Measurements from ENCODE around the gene MAGEA10. TPM values are rescaled to one million over a fixed set of nuclear protein-coding genes. Genes with fewer than 3 reads are reported as not detected.

The MAGEA10 gene
- total and polyA plus RNA-seq, 3 experiments from 2014 or later = not detected

DNA sequence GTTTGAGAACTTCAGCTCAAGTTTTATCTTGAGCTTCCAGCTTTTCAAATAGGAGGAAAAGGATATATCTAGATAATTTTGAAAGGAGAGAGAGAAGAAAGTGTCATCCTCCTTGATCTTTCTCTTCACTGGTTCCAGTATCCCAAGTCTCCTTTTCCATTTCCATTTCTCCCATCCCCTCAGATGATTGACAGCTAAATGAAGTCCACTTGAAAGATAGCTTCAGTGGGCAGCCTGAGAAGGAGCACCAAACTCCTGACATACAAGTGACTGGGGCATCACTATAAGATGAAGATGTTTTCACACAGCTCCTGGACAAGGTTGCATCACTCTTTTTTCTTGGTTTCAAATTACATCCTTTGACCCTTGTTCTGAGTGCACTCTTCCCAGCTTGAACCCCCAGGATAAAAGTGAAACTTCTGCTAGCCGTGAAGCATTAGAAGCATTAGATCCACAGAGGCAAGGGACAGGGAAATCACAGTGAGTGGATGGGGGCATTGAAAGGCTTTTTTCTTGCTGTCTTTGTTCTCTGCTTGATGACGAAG, 17.5 kb upstream of the MAGEA10 start:
- Mint-ChIP-seq H3K27ac (no peak overlapping the region), H3K36me3 (peaks cover 0 to 1% (median 0%) of the 10 kb centered on the region in 3 donors), H3K4me1 (no peaks in the 10 kb centered on the region), H3K27me3 (no peaks in the 10 kb centered on the region), H3K9me3 (no peaks in the 10 kb centered on the region), H3K4me3 (no peak overlapping the region)
- no peaks in the 10 kb centered on the region for H3K9me3 ChIP-seq (ENCODE audit: low read length)
- no peaks in the 10 kb centered on the region for H3K27me3 ChIP-seq (ENCODE audit: insufficient read depth, low read length, poor library complexity, severe bottlenecking)
- CTCF ChIA-PET = no interaction called here
- no peak overlapping the region for H3K4me3 ChIP-seq (ENCODE audit: low read length)
- no peaks in the 10 kb centered on the region for H3K36me3 ChIP-seq (ENCODE audit: insufficient read depth, low read length)
- POLR2A ChIA-PET = no interaction called here
- H3K4me1 ChIP-seq (ENCODE audit: insufficient read depth, low read length) = no peaks in the 10 kb centered on the region
- DNase-seq = no peak
- H3K27ac ChIP-seq (ENCODE audit: low read depth, low read length) = no peak overlapping the region

DNA sequence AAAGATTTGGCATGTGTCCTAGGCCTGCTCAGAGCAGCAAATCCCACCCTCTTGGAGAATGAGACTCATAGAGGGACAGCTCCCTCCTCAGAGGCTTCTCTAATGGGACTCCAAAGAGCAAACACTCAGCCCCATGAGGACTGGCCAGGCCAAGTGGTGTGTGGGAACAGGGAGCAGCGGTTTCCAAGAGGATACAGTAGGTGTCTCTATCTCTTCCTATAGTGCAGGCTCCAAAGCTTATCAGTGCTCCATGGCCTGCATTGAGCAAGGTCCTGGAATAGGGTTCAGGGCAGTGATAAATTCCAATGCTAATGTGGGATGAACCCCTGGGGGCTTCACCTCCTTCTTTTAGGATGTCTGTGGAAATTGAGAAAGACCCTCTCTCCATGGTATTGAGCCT, 15.7 kb upstream of the MAGEA10 start:
- H3K36me3 Mint-ChIP-seq = peaks cover 0 to 1% (median 0%) of the 10 kb centered on the region in 3 donors

DNA sequence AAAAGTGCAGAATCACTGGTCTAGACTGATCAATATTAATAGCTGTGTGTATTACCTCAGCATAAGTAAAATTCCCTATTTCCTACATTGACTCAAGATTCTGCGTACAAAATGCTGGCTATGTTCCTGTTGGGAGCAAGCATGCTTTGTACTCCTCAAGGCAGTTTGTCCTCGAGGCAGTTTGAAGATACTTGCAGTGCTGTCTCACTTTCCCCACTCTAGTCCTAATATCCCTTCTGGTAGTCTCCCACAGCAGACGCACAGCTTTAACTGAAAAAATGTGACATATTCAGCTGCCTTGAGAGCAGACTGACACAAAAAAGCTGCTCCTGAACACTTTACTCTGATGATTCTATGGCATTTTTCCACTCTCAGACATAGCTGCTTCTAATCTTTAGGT, 12.9 kb upstream of the MAGEA10 start:
- H3K4me3 ChIP-seq (ENCODE audit: low read length) = no peak overlapping the region
- H3K9me3 ChIP-seq (ENCODE audit: low read length) = no peaks in the 10 kb centered on the region
- H3K27me3 ChIP-seq (ENCODE audit: insufficient read depth, low read length, poor library complexity, severe bottlenecking) = no peaks in the 10 kb centered on the region
- Mint-ChIP-seq H3K27ac (no peak overlapping the region), H3K9me3 (no peaks in the 10 kb centered on the region), H3K27me3 (no peaks in the 10 kb centered on the region), H3K4me3 (no peak overlapping the region), H3K36me3 (peaks cover 0 to 1% (median 0%) of the 10 kb centered on the region in 3 donors), H3K4me1 (no peaks in the 10 kb centered on the region)
- H3K27ac ChIP-seq (ENCODE audit: low read depth, low read length) = no peak overlapping the region
- POLR2A ChIA-PET = no interaction called here
- H3K36me3 ChIP-seq (ENCODE audit: insufficient read depth, low read length) = no peaks in the 10 kb centered on the region
- DNase-seq = no peak
- no peaks in the 10 kb centered on the region for H3K4me1 ChIP-seq (ENCODE audit: insufficient read depth, low read length)
- CTCF ChIA-PET = no interaction called here

More for the DNA sequence above, 15.7 kb upstream of the MAGEA10 start:
- Mint-ChIP-seq H3K4me3 (no peak overlapping the region), H3K4me1 (no peaks in the 10 kb centered on the region), H3K27ac (no peak overlapping the region), H3K9me3 (no peaks in the 10 kb centered on the region), H3K27me3 (no peaks in the 10 kb centered on the region)
- Histone ChIP-seq H3K9me3 (ENCODE audit: low read length) (no peaks in the 10 kb centered on the region), H3K27me3 (ENCODE audit: insufficient read depth, low read length, poor library complexity, severe bottlenecking) (no peaks in the 10 kb centered on the region), H3K27ac (ENCODE audit: low read depth, low read length) (no peak overlapping the region), H3K4me1 (ENCODE audit: insufficient read depth, low read length) (no peaks in the 10 kb centered on the region), H3K4me3 (ENCODE audit: low read length) (no peak overlapping the region), H3K36me3 (ENCODE audit: insufficient read depth, low read length) (no peaks in the 10 kb centered on the region)
- DNase-seq = no peak
- POLR2A ChIA-PET = no interaction called here
- CTCF ChIA-PET = no interaction called here

DNA sequence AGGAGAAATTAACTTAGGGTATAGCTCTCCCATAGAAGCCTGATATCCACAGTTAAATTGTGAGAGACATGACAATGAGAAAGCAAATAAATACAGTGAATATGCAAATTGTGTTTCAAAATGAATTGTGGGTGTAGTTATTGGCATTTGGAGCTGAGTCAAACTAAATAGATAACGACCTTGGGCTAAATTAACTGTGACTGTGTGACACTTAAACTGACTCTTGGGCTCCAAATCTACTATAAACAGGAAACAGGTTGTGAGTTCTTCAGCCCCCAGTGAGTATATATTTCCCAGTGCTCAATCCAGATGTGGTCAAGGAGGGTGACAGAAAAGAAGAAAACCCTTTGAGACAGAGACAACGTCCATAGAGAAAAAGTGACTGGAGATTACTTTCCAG, 11.3 kb upstream of the MAGEA10 start:
- Histone ChIP-seq H3K36me3 (ENCODE audit: insufficient read depth, low read length) (no peaks in the 10 kb centered on the region), H3K4me3 (ENCODE audit: low read length) (no peak overlapping the region), H3K27me3 (ENCODE audit: insufficient read depth, low read length, poor library complexity, severe bottlenecking) (no peaks in the 10 kb centered on the region), H3K9me3 (ENCODE audit: low read length) (no peaks in the 10 kb centered on the region), H3K4me1 (ENCODE audit: insufficient read depth, low read length) (no peaks in the 10 kb centered on the region), H3K27ac (ENCODE audit: low read depth, low read length) (no peak overlapping the region)
- Mint-ChIP-seq H3K9me3 (no peaks in the 10 kb centered on the region), H3K27me3 (peaks cover 0 to 2% of the 10 kb centered on the region in 2 donors), H3K36me3 (peaks cover 0 to 1% (median 0%) of the 10 kb centered on the region in 3 donors), H3K27ac (no peak overlapping the region), H3K4me3 (no peak overlapping the region), H3K4me1 (no peaks in the 10 kb centered on the region)
- POLR2A ChIA-PET = no interaction called here
- CTCF ChIA-PET = no interaction called here
- no peak for DNase-seq

DNA sequence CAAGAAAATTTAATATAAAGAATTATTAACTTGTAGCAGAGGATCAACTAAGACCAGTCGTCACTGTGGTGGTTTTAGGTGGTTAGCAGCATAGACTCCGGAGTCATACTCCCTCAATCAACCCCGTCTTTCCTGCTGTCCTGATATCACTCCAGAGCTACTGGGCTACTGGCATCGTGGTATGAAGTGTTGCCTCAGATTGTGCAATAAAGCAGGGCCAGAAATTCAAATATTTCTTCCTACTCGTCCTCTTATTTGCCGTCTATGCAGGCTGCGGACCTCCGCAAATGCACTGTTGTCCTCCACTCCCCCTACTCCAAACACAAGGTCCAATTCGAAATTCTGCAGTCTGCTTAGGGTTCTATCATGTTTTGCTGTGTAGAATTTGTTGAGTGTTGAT, 1.2 kb upstream of the MAGEA10 start:
- H3K27me3 ChIP-seq (ENCODE audit: insufficient read depth, low read length, poor library complexity, severe bottlenecking) = no peaks in the 10 kb centered on the region
- Mint-ChIP-seq H3K36me3 (no peaks in the 10 kb centered on the region), H3K27ac (no peak overlapping the region), H3K27me3 (peaks cover 0 to 3% of the 10 kb centered on the region in 2 donors), H3K9me3 (no peaks in the 10 kb centered on the region), H3K4me3 (no peak overlapping the region), H3K4me1 (no peaks in the 10 kb centered on the region)
- CTCF ChIA-PET = no interaction called here
- DNase-seq = no peak
- POLR2A ChIA-PET = no interaction called here
- no peaks in the 10 kb centered on the region for H3K9me3 ChIP-seq (ENCODE audit: low read length)
- no peaks in the 10 kb centered on the region for H3K36me3 ChIP-seq (ENCODE audit: insufficient read depth, low read length)
- H3K4me3 ChIP-seq (ENCODE audit: low read length) = no peak overlapping the region
- no peaks in the 10 kb centered on the region for H3K4me1 ChIP-seq (ENCODE audit: insufficient read depth, low read length)
- no peak overlapping the region for H3K27ac ChIP-seq (ENCODE audit: low read depth, low read length)

DNA sequence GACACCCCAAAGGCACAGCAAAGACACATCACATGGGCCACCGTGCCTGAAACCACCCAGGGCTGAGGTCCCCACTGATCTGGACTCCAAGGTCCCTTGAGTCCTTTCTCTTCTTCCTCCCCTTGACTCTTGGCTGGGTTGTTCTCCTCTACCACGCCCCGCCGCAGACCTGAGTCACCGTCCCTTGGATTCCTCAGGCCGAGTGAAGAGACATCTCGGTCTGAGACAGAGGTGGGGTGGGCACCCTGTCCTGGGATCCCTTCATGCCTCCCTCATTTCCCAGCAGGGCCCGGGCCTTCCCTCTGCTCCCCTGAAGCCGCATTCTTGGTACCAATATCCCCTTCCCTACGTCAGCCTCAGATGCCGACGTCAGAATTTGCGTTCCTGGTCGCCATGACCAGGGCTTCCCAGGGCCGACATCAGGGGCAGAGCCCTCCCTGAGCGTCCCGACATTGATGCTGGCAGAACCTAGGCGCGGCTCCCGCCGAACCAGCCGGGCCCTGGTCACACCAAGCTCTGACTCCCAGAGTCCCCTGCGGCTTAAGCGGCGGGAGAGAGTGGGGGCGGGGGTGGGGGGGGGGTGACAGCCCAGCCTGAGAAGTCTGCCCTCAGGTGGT, 498 bp downstream of the MAGEA10 start:
- H3K4me1 ChIP-seq (ENCODE audit: insufficient read depth, low read length) = no peaks in the 10 kb centered on the region
- CTCF ChIA-PET = no interaction called here
- no peaks in the 10 kb centered on the region for H3K36me3 Mint-ChIP-seq
- no peaks in the 10 kb centered on the region for H3K27me3 ChIP-seq (ENCODE audit: insufficient read depth, low read length, poor library complexity, severe bottlenecking)
- peaks cover 0 to 6% of the 10 kb centered on the region in 2 donors for H3K27me3 Mint-ChIP-seq
- H3K27ac ChIP-seq (ENCODE audit: low read depth, low read length) = no peak overlapping the region
- H3K4me3 Mint-ChIP-seq = no peak overlapping the region
- POLR2A ChIA-PET = no interaction called here
- H3K9me3 Mint-ChIP-seq = no peaks in the 10 kb centered on the region
- H3K9me3 ChIP-seq (ENCODE audit: low read length) = no peaks in the 10 kb centered on the region
- H3K4me3 ChIP-seq (ENCODE audit: low read length) = no peak overlapping the region
- H3K36me3 ChIP-seq (ENCODE audit: insufficient read depth, low read length) = no peaks in the 10 kb centered on the region
- H3K27ac Mint-ChIP-seq = no peak overlapping the region
- H3K4me1 Mint-ChIP-seq = no peaks in the 10 kb centered on the region
- DNase-seq = no peak

DNA sequence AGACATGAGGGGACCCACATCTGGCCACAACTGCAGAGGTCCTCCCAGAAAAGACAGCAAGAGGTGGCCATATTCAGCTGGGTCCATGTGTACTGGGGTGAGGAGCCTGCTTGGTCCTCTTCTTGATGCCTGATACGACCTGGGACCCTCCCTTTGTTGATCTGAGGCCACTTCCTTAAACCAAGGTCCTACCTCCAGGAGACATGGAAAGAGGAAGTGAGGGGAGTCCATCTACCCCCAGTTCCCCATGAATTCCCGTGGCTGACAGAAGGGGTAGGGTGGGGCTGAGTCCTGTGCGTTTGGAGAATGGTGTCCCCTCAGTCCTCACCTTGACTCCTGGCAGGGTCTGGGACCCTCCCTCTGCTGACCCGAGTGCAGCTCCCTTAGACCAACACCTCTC, 2.1 kb downstream of the MAGEA10 start:
- no peak overlapping the region for H3K4me3 Mint-ChIP-seq
- Histone ChIP-seq H3K36me3 (ENCODE audit: insufficient read depth, low read length) (no peaks in the 10 kb centered on the region), H3K4me1 (ENCODE audit: insufficient read depth, low read length) (no peaks in the 10 kb centered on the region), H3K9me3 (ENCODE audit: low read length) (no peaks in the 10 kb centered on the region), H3K27me3 (ENCODE audit: insufficient read depth, low read length, poor library complexity, severe bottlenecking) (no peaks in the 10 kb centered on the region), H3K27ac (ENCODE audit: low read depth, low read length) (no peak overlapping the region), H3K4me3 (ENCODE audit: low read length) (no peak overlapping the region)
- no peaks in the 10 kb centered on the region for H3K9me3 Mint-ChIP-seq
- no peak overlapping the region for H3K27ac Mint-ChIP-seq
- no peaks in the 10 kb centered on the region for H3K36me3 Mint-ChIP-seq
- DNase-seq = no peak
- no peaks in the 10 kb centered on the region for H3K4me1 Mint-ChIP-seq
- H3K27me3 Mint-ChIP-seq = peaks cover 0 to 8% of the 10 kb centered on the region in 2 donors
- ChIA-PET POLR2A (no interaction called here), CTCF (no interaction called here)

DNA sequence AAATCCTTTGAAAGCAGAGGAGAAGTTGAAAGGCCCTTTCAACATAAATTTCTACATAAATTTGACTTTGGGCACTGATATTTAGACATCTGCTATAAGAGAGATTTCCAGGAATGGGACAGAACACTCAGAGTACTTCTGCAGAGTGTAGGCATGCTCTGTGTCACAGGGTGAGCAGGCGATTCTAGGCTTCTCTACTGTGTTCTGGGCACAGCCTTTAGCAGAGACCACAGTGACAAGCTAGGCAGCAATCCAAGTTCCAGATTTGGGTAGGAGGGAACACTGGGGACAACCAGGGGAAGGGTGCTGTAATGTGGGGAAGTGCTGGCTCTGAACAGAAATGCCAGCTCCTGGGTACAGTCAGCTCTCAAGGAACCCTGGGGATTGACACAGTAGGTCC, 6.9 kb downstream of the MAGEA10 start:
- ChIA-PET CTCF (no interaction called here), POLR2A (no interaction called here)
- no peaks in the 10 kb centered on the region for H3K36me3 ChIP-seq (ENCODE audit: insufficient read depth, low read length)
- Mint-ChIP-seq H3K27me3 (peaks cover 0 to 11% of the 10 kb centered on the region in 2 donors), H3K27ac (no peak overlapping the region), H3K4me1 (no peaks in the 10 kb centered on the region), H3K9me3 (no peaks in the 10 kb centered on the region), H3K4me3 (no peak overlapping the region), H3K36me3 (no peaks in the 10 kb centered on the region)
- H3K9me3 ChIP-seq (ENCODE audit: low read length) = no peaks in the 10 kb centered on the region
- no peak overlapping the region for H3K27ac ChIP-seq (ENCODE audit: low read depth, low read length)
- no peak overlapping the region for H3K4me3 ChIP-seq (ENCODE audit: low read length)
- no peak for DNase-seq
- no peaks in the 10 kb centered on the region for H3K4me1 ChIP-seq (ENCODE audit: insufficient read depth, low read length)
- H3K27me3 ChIP-seq (ENCODE audit: insufficient read depth, low read length, poor library complexity, severe bottlenecking) = no peaks in the 10 kb centered on the region

Measured in CD8-positive, alpha-beta memory T cell (primary cell).